ENCODE measurements around the gene BRI3.

- TF ChIP-seq POLR2A (IDR thresholded peaks at IDR 0.05) = no peak
- no peak for TF ChIP-seq CTCF (IDR thresholded peaks at IDR 0.05)
Observed at GRCh38 chr7:98341106-98341505, 59.6 kb downstream of the BRI3 start.

All from lower leg skin (tissue), 3 donors.